Ectodermal cell (in vitro differentiated cells): ENCODE data around the gene DDX28.
"Not testable (repeated sequence)": the region's sequence is repeated elsewhere in the genome, so short reads cannot be mapped to it uniquely, and the experiment has no call there.

Experiments used
- H3K27ac ChIP-seq: 2 replicates; pipeline ENCODE4 v1.7.0; 2013; ENCODE audit warnings: mild to moderate bottlenecking, low read depth, low read length; ENCODE audit not compliant: insufficient read depth, poor library complexity, severe bottlenecking
- H3K27me3 ChIP-seq: 2 replicates; pipeline ENCODE4 v1.7.0; 2013; ENCODE audit warnings: mild to moderate bottlenecking, low read length; ENCODE audit not compliant: insufficient read depth, control insufficient read depth, poor library complexity, severe bottlenecking
- H3K36me3 ChIP-seq: one replicate; pipeline ENCODE4 v1.7.0; 2013; ENCODE audit warnings: low read length; ENCODE audit not compliant: control insufficient read depth, insufficient read depth
- H3K4me1 ChIP-seq: one replicate; pipeline ENCODE4 v1.7.0; 2013; ENCODE audit warnings: low read length; ENCODE audit not compliant: control insufficient read depth, insufficient read depth
- H3K4me3 ChIP-seq: 2 replicates; pipeline ENCODE4 v1.7.0; 2013; ENCODE audit warnings: low read depth, low read length, control low read depth; ENCODE audit not compliant: insufficient read depth
- H3K9me3 ChIP-seq: 2 replicates; pipeline ENCODE4 v1.7.0; 2013; ENCODE audit warnings: mild to moderate bottlenecking, low read length, moderate library complexity; ENCODE audit not compliant: control insufficient read depth
- WGBS, 2 experiments: methylation state at CpG; one replicate each; pipeline ENCODE4 v1.1.7; 2013; ENCODE audit warnings: missing lambda C conversion rate in 2 of 2; 5-methylcytosine and 5-hydroxymethylcytosine counted together

The DDX28 gene

GRCh38 chr16:67998231-67998778 lies 24.7 kb downstream of the DDX28 start:
- 96 to 98% methylated on average over 36 of the region's 36 CpGs for WGBS, 2 experiments
- H3K27me3 ChIP-seq, H3K36me3 ChIP-seq, H3K27ac ChIP-seq, H3K9me3 ChIP-seq, H3K4me3 ChIP-seq, H3K4me1 ChIP-seq: not testable (repeated sequence)

GRCh38 chr16:67996666-67997065 lies 26.4 kb downstream of the DDX28 start:
- no peak overlapping the region for H3K4me3 ChIP-seq
- peaks cover 10% of the 10 kb centered on the region for H3K27me3 ChIP-seq
- no peaks in the 10 kb centered on the region for H3K36me3 ChIP-seq
- no peaks in the 10 kb centered on the region for H3K4me1 ChIP-seq
- 89 to 95% methylated on average over 5 of the region's 5 CpGs for WGBS, 2 experiments
- no peaks in the 10 kb centered on the region for H3K9me3 ChIP-seq
- no peak overlapping the region for H3K27ac ChIP-seq

GRCh38 chr16:67995423-67995822 lies 27.6 kb downstream of the DDX28 start:
- WGBS, 2 experiments, result 90 to 98% methylated on average over 5 of the region's 5 CpGs
- no peaks in the 10 kb centered on the region for H3K36me3 ChIP-seq
- no peak overlapping the region for H3K4me3 ChIP-seq
- H3K4me1 ChIP-seq, result no peaks in the 10 kb centered on the region
- H3K27ac ChIP-seq, result no peak overlapping the region
- no peaks in the 10 kb centered on the region for H3K9me3 ChIP-seq
- H3K27me3 ChIP-seq, result peaks cover 10% of the 10 kb centered on the region

- H3K27ac ChIP-seq, H3K4me3 ChIP-seq, H3K4me1 ChIP-seq, H3K36me3 ChIP-seq, H3K9me3 ChIP-seq, H3K27me3 ChIP-seq: not testable (repeated sequence)
- 87 to 94% methylated on average over 4 of the region's 6 CpGs for WGBS, 2 experiments
Observed at GRCh38 chr16:67994040-67994408, 29.0 kb downstream of the DDX28 start.

GRCh38 chr16:67993207-67994039 lies 29.6 kb downstream of the DDX28 start:
- no peak overlapping the region for H3K4me3 ChIP-seq
- H3K9me3 ChIP-seq, result no peaks in the 10 kb centered on the region
- peaks cover 10% of the 10 kb centered on the region for H3K27me3 ChIP-seq
- 25% methylated on average over 39 of the region's 39 CpGs for WGBS, 2 experiments
- H3K4me1 ChIP-seq, result no peaks in the 10 kb centered on the region
- no peak overlapping the region for H3K27ac ChIP-seq
- no peaks in the 10 kb centered on the region for H3K36me3 ChIP-seq

GRCh38 chr16:67992661-67993206 lies 30.3 kb downstream of the DDX28 start:
- WGBS, 2 experiments, result 84% methylated on average over 20 of the region's 20 CpGs
- Histone ChIP-seq H3K4me1 (no peaks in the 10 kb centered on the region), H3K9me3 (no peaks in the 10 kb centered on the region), H3K27ac (no peak overlapping the region), H3K36me3 (no peaks in the 10 kb centered on the region), H3K4me3 (no peak overlapping the region), H3K27me3 (peaks cover 10% of the 10 kb centered on the region)

GRCh38 chr16:67990018-67990386 lies 33.0 kb downstream of the DDX28 start:
- no peak overlapping the region for H3K27ac ChIP-seq
- H3K4me1 ChIP-seq, result no peaks in the 10 kb centered on the region
- no peak overlapping the region for H3K4me3 ChIP-seq
- H3K27me3 ChIP-seq, result peaks cover 10% of the 10 kb centered on the region
- H3K36me3 ChIP-seq, result no peaks in the 10 kb centered on the region
- no peaks in the 10 kb centered on the region for H3K9me3 ChIP-seq
- 92 to 93% methylated on average over 6 of the region's 6 CpGs for WGBS, 2 experiments

GRCh38 chr16:67989322-67990017 lies 33.6 kb downstream of the DDX28 start:
- Histone ChIP-seq H3K27me3 (peaks cover 10% of the 10 kb centered on the region), H3K4me3 (no peak overlapping the region)

GRCh38 chr16:67988675-67989074 lies 34.4 kb downstream of the DDX28 start:
- Histone ChIP-seq H3K4me1 (no peaks in the 10 kb centered on the region), H3K27me3 (peaks cover 10% of the 10 kb centered on the region), H3K36me3 (no peaks in the 10 kb centered on the region), H3K27ac (no peak overlapping the region), H3K4me3 (no peak overlapping the region), H3K9me3 (no peaks in the 10 kb centered on the region)
- 85 to 89% methylated on average over 3 of the region's 3 CpGs for WGBS, 2 experiments

More at GRCh38 chr16:67989322-67990017, 33.6 kb downstream of the DDX28 start:
- no peaks in the 10 kb centered on the region for H3K36me3 ChIP-seq
- H3K27ac ChIP-seq, result no peak overlapping the region
- WGBS, 2 experiments, result 83 to 89% methylated on average over 8 of the region's 8 CpGs
- H3K9me3 ChIP-seq, result no peaks in the 10 kb centered on the region
- no peaks in the 10 kb centered on the region for H3K4me1 ChIP-seq

GRCh38 chr16:67987460-67988160 lies 35.4 kb downstream of the DDX28 start:
- H3K4me1 ChIP-seq, result no peaks in the 10 kb centered on the region
- H3K36me3 ChIP-seq, result no peaks in the 10 kb centered on the region
- no peak overlapping the region for H3K27ac ChIP-seq
- 90 to 92% methylated on average over 11 of the region's 11 CpGs for WGBS, 2 experiments
- no peaks in the 10 kb centered on the region for H3K9me3 ChIP-seq
- H3K27me3 ChIP-seq, result peaks cover 4% of the 10 kb centered on the region
- no peak overlapping the region for H3K4me3 ChIP-seq
